AG04450 (cell line): ENCODE results near the gene RNF169. TPM values are rescaled to one million over a fixed set of nuclear protein-coding genes. Genes with fewer than 3 reads are reported as not detected.
A peak's percentile ranks its signal among the peaks of the same experiment; 100 is the strongest.

Source experiments
- CTCF ChIA-PET: fragments of 300-600, 350-600 bp; formaldehyde crosslinking; extraction: SDS; loops from one replicate; lab custom pipeline; 2022; ENCODE audit warnings: antibody characterized with exemption, inconsistent platforms; lab: Charles Lee
- POLR2A ChIA-PET: fragments of 350-600 bp; formaldehyde crosslinking; extraction: SDS; loops from one replicate; lab custom pipeline; 2021; ENCODE audit warnings: antibody characterized with exemption, inconsistent platforms; lab: Yijun Ruan, JAX
- DNase-seq: peaks from one replicate; pipeline ENCODE4 v3.0.0-alpha.2; 2011; ENCODE audit warnings: low read depth, low spot score
- H3K27ac ChIP-seq: one replicate; pipeline ENCODE4 v1.5.1; 2012; ENCODE audit warnings: low read depth, low read length, control low read depth
- H3K27me3 ChIP-seq: one replicate; pipeline ENCODE4 v1.6.0; 2012; ENCODE audit warnings: low read length; ENCODE audit not compliant: control insufficient read depth, insufficient read depth
- H3K4me3 ChIP-seq: 2 replicates; pipeline ENCODE4 v1.5.1; 2011; ENCODE audit warnings: mild to moderate bottlenecking, low read depth, low read length, control low read depth
- H3K9me3 ChIP-seq: 2 replicates; pipeline ENCODE4 v1.5.1; 2012; ENCODE audit warnings: low read length; ENCODE audit not compliant: control insufficient read depth, insufficient read depth
- polyA plus RNA-seq: library from polyadenylated mRNA; depleted of rRNA; stranded (reverse); fragments of >200 nt; gene quantifications from 2 replicates; pipeline ENCODE4 v1.2.3, GENCODE V29; 2011
- TF ChIP-seq, protein P1 (sequence below): IDR thresholded peaks from 2 replicates; pipeline ENCODE4 v1.5.1; 2011; ENCODE audit warnings: low read depth, low read length, control low read depth, inconsistent platforms

The RNF169 gene
- polyA plus RNA-seq, 1 experiment = 12.3 TPM

DNA sequence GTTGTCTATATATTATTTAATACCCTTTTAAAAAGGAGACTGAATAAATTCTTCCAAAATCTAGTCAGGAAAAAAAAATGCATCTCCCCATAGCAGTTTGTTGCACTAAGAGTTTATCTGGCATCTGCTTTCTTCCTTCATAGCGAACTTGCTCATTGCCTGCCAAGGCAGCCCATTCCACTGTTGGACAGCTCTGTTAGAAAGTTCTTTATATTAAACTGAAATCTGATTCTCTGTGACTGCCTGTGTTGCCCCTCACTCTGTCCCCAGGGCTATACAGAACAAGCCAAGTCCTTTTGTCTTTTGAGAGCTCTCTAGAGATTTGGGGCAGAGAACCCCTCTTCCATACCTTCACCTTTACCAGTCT, 14.1 kb upstream of the RNF169 start:
- no peak overlapping the region for H3K27ac ChIP-seq
- ChIA-PET CTCF (interaction anchor here (0.9 to 3.6 kb wide), 4 partner anchors 9 to 280 kb away, joined by 3 to 18 read pairs (median 5); no protein-coding TSS in a partner anchor), POLR2A (interaction anchor here (0.9 kb wide), 1 partner anchor 8 kb away, joined by 3 read pairs; no protein-coding TSS in a partner anchor)
- TF ChIP-seq, protein P1, sequence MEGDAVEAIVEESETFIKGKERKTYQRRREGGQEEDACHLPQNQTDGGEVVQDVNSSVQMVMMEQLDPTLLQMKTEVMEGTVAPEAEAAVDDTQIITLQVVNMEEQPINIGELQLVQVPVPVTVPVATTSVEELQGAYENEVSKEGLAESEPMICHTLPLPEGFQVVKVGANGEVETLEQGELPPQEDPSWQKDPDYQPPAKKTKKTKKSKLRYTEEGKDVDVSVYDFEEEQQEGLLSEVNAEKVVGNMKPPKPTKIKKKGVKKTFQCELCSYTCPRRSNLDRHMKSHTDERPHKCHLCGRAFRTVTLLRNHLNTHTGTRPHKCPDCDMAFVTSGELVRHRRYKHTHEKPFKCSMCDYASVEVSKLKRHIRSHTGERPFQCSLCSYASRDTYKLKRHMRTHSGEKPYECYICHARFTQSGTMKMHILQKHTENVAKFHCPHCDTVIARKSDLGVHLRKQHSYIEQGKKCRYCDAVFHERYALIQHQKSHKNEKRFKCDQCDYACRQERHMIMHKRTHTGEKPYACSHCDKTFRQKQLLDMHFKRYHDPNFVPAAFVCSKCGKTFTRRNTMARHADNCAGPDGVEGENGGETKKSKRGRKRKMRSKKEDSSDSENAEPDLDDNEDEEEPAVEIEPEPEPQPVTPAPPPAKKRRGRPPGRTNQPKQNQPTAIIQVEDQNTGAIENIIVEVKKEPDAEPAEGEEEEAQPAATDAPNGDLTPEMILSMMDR = no peak
- no peak for DNase-seq
- peaks cover 46% of the 10 kb centered on the region for H3K27me3 ChIP-seq
- H3K9me3 ChIP-seq = no peaks in the 10 kb centered on the region
- no peak overlapping the region for H3K4me3 ChIP-seq

DNA sequence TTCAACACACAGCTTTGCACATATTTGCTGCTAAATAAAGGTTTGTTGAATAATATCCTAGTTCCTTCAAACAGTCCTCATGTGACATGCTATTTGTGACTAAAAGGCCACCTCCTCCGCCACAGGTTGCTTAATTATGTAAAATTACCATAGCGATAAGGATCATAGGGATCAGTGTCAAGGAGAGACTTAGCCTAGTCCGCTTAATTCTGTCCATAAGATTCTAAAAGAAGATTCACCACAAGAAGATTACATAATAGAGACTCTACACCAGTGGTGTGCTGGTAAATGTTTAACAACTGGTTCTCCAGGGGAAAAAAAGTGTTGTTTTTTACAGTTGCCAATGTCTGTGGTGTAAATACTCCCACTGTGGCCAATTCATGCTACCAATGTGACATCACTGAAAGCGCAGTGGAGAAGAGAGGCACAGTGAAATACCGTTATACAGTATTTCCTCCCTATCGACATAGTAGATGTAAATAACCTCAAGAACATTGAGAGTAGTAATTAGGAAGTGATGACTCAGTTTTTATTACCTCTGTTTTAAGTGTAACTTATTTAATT, 13.2 kb upstream of the RNF169 start:
- POLR2A ChIA-PET = interaction anchor here (0.9 kb wide), 1 partner anchor 9 kb away, joined by 3 read pairs; no protein-coding TSS in a partner anchor
- TF ChIP-seq, protein P1 = no peak
- H3K9me3 ChIP-seq = no peaks in the 10 kb centered on the region
- DNase-seq = no peak
- H3K27me3 ChIP-seq = peaks cover 37% of the 10 kb centered on the region
- CTCF ChIA-PET = interaction anchor here (1.0 to 1.6 kb wide), 2 partner anchors 10 to 124 kb away, joined by 3 to 6 read pairs; no protein-coding TSS in a partner anchor
- no peak overlapping the region for H3K27ac ChIP-seq
- no peak overlapping the region for H3K4me3 ChIP-seq

DNA sequence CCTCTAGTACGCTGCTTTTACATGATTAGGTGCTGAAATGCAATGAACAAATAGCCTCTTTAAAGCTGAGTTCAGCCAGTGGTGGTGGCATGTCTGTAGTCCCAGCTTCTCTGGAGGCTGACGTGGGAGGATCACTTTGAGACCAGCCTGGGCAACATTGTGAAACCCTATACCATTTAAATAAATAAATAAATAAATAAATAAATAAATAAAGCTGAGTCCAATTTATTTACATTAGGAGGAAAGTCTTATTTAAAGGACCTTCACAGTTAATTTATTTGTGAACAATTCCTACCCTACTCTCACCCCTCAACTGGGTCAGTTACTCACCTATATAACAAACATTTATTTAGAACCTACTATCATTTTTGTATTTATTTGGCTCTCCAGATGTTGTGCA, 12.6 kb upstream of the RNF169 start:
- DNase-seq = no peak
- H3K9me3 ChIP-seq = no peaks in the 10 kb centered on the region
- no peak overlapping the region for H3K27ac ChIP-seq
- POLR2A ChIA-PET = no interaction called here
- CTCF ChIA-PET = interaction anchor here (0.6 kb wide), 1 partner anchor 365 kb away, joined by 3 read pairs; no protein-coding TSS in a partner anchor
- H3K4me3 ChIP-seq = no peak overlapping the region
- TF ChIP-seq, protein P1 = no peak
- H3K27me3 ChIP-seq = peaks cover 32% of the 10 kb centered on the region

DNA sequence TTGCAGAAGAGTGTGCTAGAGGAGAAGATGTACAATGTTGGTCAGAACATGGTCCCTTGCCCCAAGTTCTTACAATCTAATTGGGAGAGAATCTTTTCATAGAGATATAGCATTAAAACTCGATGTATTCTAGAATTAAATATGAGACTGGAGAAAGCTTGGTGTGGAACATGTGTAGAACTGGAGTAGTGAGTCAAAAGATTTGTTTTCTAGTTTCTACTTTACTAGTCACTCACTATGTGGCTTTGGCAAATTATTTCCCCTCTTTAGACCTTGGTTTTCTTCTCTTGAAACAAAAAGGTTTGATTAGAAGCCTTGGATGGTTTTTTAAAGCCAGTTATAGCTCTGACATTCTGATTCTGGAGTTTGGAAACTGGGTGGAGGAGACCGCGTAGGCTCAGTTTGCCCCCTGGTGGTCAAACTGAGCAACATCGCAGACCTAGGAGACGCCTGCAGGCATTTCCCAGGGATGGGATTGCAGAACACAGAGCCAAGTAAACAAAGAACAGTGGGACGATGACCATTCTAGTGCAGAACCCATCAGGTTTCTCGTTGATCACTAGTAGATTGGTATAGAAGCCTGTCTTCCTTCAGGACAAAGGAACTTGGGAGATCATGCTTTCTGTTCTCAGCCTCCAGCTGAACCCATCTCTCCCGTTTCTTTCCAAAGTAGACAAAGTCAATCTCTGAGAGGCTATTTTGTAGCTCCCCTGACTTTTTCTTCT, 8.9 kb upstream of the RNF169 start:
- no peak overlapping the region for H3K27ac ChIP-seq
- peak; percentile 44 for DNase-seq
- ChIA-PET POLR2A (interaction anchor here (1.0 kb wide), 1 partner anchor 246 kb away, joined by 3 read pairs; the partner anchor contains the start of gene LIPT2), CTCF (interaction anchor here (0.6 to 3.4 kb wide), 39 partner anchors 8 to 531 kb away, joined by 3 to 42 read pairs (median 4); partner anchors contain the start of gene KCNE3)
- H3K4me3 ChIP-seq = no peak overlapping the region
- TF ChIP-seq, protein P1 = peak; percentile 90
- H3K9me3 ChIP-seq = no peaks in the 10 kb centered on the region
- peaks cover 4% of the 10 kb centered on the region for H3K27me3 ChIP-seq
